HEK293 (cell line): ENCODE data around the gene CHST12.

Experiments
- CTCF ChIA-PET: fragments of 350-600 bp; formaldehyde crosslinking; extraction: SDS; loops from one replicate; lab custom pipeline; 2021; ENCODE audit warnings: antibody characterized with exemption; lab: Yijun Ruan, JAX
- POLR2A ChIA-PET: fragments of 300-600 bp; formaldehyde crosslinking; extraction: SDS; loops from one replicate; lab custom pipeline; 2020; ENCODE audit warnings: antibody characterized with exemption, inconsistent platforms; lab: Yijun Ruan, JAX
- H3K27ac ChIP-seq: fragments of 200-500 bp; sonication (Bioruptor generic); 2 replicates; pipeline ENCODE4 v1.5.1; 2014; ENCODE audit warnings: low read depth, low read length, control low read depth, inconsistent platforms; ENCODE audit errors: extremely low read depth
- H3K36me3 ChIP-seq, 2 experiments: fragments of 200-500 bp in 1 of 2; sonication (Bioruptor generic) in 1 of 2; 1 replicate in 1 of 2; 2 replicates in 1 of 2; pipeline ENCODE4 v1.5.1; 2014 to 2017; ENCODE audit warnings: inconsistent platforms in 2 of 2, low read length in 2 of 2; ENCODE audit not compliant: control insufficient read depth in 2 of 2, insufficient read depth in 1 of 2
- H3K4me1 ChIP-seq: fragments of 200-500 bp; sonication (Bioruptor generic); 2 replicates; pipeline ENCODE4 v1.5.1; 2014; ENCODE audit warnings: mild to moderate bottlenecking, low read length, inconsistent platforms; ENCODE audit not compliant: control insufficient read depth, insufficient read depth
- H3K4me3 ChIP-seq: 2 replicates; pipeline ENCODE4 v1.5.1; 2011; ENCODE audit warnings: low read depth, mild to moderate bottlenecking, control low read depth, low read length, moderate library complexity
- H3K9me3 ChIP-seq: fragments of 200-500 bp; sonication (Bioruptor generic); 2 replicates; pipeline ENCODE4 v1.5.1; 2014; ENCODE audit warnings: low read depth, low read length, inconsistent platforms; ENCODE audit not compliant: control insufficient read depth, insufficient read depth
- INSM2 ChIP-seq: fragments of 450-650 bp; formaldehyde crosslinking; IDR thresholded peaks from 2 replicates; pipeline ENCODE4 v1.5.1; 2016; ENCODE audit warnings: missing biosample characterization, missing genetic modification characterization
- ZBTB10 ChIP-seq: fragments of 450-650 bp; formaldehyde crosslinking; IDR thresholded peaks from 2 replicates; pipeline ENCODE4 v1.5.1; 2016; ENCODE audit warnings: missing biosample characterization, missing genetic modification characterization
- ZBTB17 ChIP-seq: fragments of 450-650 bp; formaldehyde crosslinking; IDR thresholded peaks from 2 replicates; pipeline ENCODE4 v1.5.1; 2016; ENCODE audit warnings: missing biosample characterization, missing genetic modification characterization
- ZBTB20 ChIP-seq: fragments of 450-650 bp; formaldehyde crosslinking; IDR thresholded peaks from 2 replicates; pipeline ENCODE4 v1.5.1; 2016; ENCODE audit warnings: missing biosample characterization, missing genetic modification characterization
- ZBTB21 ChIP-seq: fragments of 450-650 bp; formaldehyde crosslinking; IDR thresholded peaks from 2 replicates; pipeline ENCODE4 v1.5.1; 2017; ENCODE audit warnings: missing biosample characterization, missing genetic modification characterization
- ZBTB49 ChIP-seq: fragments of 450-650 bp; formaldehyde crosslinking; IDR thresholded peaks from 2 replicates; pipeline ENCODE4 v1.5.1; 2016; ENCODE audit warnings: missing biosample characterization, missing genetic modification characterization, low read depth
- ZBTB6 ChIP-seq: fragments of 450-650 bp; formaldehyde crosslinking; IDR thresholded peaks from 2 replicates; pipeline ENCODE4 v1.5.1; 2017; ENCODE audit warnings: missing biosample characterization, missing genetic modification characterization
- ZNF114 ChIP-seq: fragments of 450-650 bp; formaldehyde crosslinking; IDR thresholded peaks from 2 replicates; pipeline ENCODE4 v1.5.0; 2017; ENCODE audit warnings: missing biosample characterization, missing genetic modification characterization
- ZNF146 ChIP-seq: fragments of 450-650 bp; formaldehyde crosslinking; IDR thresholded peaks from 2 replicates; pipeline ENCODE4 v1.5.1; 2016; ENCODE audit warnings: missing biosample characterization, missing genetic modification characterization
- ZNF223 ChIP-seq: fragments of 450-650 bp; formaldehyde crosslinking; IDR thresholded peaks from 2 replicates; pipeline ENCODE4 v1.5.1; 2016; ENCODE audit warnings: missing biosample characterization, missing genetic modification characterization
- ZNF341 ChIP-seq: fragments of 450-650 bp; formaldehyde crosslinking; IDR thresholded peaks from 2 replicates; pipeline ENCODE4; 2016; ENCODE audit warnings: low read depth, missing biosample characterization, missing genetic modification characterization
- ZNF426 ChIP-seq: fragments of 450-650 bp; formaldehyde crosslinking; IDR thresholded peaks from 2 replicates; pipeline ENCODE4 v1.5.1; 2017; ENCODE audit warnings: missing biosample characterization, missing genetic modification characterization, mild to moderate bottlenecking, inconsistent platforms, moderate library complexity
- ZNF449 ChIP-seq: fragments of 450-650 bp; formaldehyde crosslinking; IDR thresholded peaks from 2 replicates; pipeline ENCODE4 v1.5.1; 2017; ENCODE audit warnings: missing biosample characterization, mild to moderate bottlenecking, missing genetic modification characterization, moderate library complexity
- ZNF558 ChIP-seq: fragments of 450-650 bp; formaldehyde crosslinking; IDR thresholded peaks from 2 replicates; pipeline ENCODE4 v1.5.1; 2016; ENCODE audit warnings: missing biosample characterization, missing genetic modification characterization
- ZNF658 ChIP-seq: fragments of 450-650 bp; formaldehyde crosslinking; IDR thresholded peaks from 2 replicates; pipeline ENCODE4; 2016; ENCODE audit warnings: missing biosample characterization, missing genetic modification characterization
- ZNF664 ChIP-seq: fragments of 450-650 bp; formaldehyde crosslinking; IDR thresholded peaks from 2 replicates; pipeline ENCODE4 v1.5.1; 2016; ENCODE audit warnings: missing biosample characterization, missing genetic modification characterization
- ZNF692 ChIP-seq: fragments of 450-650 bp; formaldehyde crosslinking; IDR thresholded peaks from 2 replicates; pipeline ENCODE4 v1.5.1; 2016; ENCODE audit warnings: missing biosample characterization, missing genetic modification characterization
- ZNF704 ChIP-seq: fragments of 450-650 bp; formaldehyde crosslinking; IDR thresholded peaks from 2 replicates; pipeline ENCODE4 v1.5.1; 2016; ENCODE audit warnings: missing biosample characterization, missing genetic modification characterization
- ZSCAN4 ChIP-seq: fragments of 450-650 bp; formaldehyde crosslinking; IDR thresholded peaks from 2 replicates; pipeline ENCODE4 v1.5.1; 2017; ENCODE audit warnings: missing biosample characterization, missing genetic modification characterization

The CHST12 gene

GRCh38 chr7:2466675-2467074, 63.3 kb downstream of the CHST12 start:
- ChIA-PET CTCF (interaction anchor here (3.5 to 8.0 kb wide), 2 partner anchors 9 to 14 kb away, joined by 31 to 106 read pairs; no protein-coding TSS in a partner anchor), POLR2A (no interaction called here)
- Histone ChIP-seq H3K4me3 (no peak overlapping the region), H3K9me3 (no peaks in the 10 kb centered on the region), H3K27ac (no peak overlapping the region), H3K36me3 (no peaks in the 10 kb centered on the region), H3K4me1 (no peaks in the 10 kb centered on the region)
- TF ChIP-seq ZNF664 (tag by site-specific recombination) (no peak), ZSCAN4 (no peak), ZNF426 (tag by site-specific recombination) (no peak), ZBTB17 (tag by site-specific recombination) (no peak), ZNF223 (tag by site-specific recombination) (no peak), ZNF146 (tag by site-specific recombination) (no peak), ZNF692 (tag by site-specific recombination) (no peak), ZNF341 (tag by site-specific recombination) (no peak), ZNF558 (tag by site-specific recombination) (no peak), ZBTB20 (tag by site-specific recombination) (no peak), ZBTB6 (no peak), ZNF658 (tag by site-specific recombination) (no peak)

GRCh38 chr7:2468227-2468626, 64.8 kb downstream of the CHST12 start:
- no peak overlapping the region for H3K4me3 ChIP-seq
- POLR2A ChIA-PET = interaction anchor here (1.3 kb wide), 1 partner anchor 16 kb away, joined by 4 read pairs; no protein-coding TSS in a partner anchor
- no peaks in the 10 kb centered on the region for H3K9me3 ChIP-seq
- no peaks in the 10 kb centered on the region for H3K4me1 ChIP-seq
- CTCF ChIA-PET = interaction anchor here (0.5 to 8.0 kb wide), 27 partner anchors 10 to 248 kb away, joined by 3 to 106 read pairs (median 4); no protein-coding TSS in a partner anchor
- no peaks in the 10 kb centered on the region for H3K36me3 ChIP-seq
- no peak overlapping the region for H3K27ac ChIP-seq
- no peak for TF ChIP-seq ZBTB21 (tag by site-specific recombination)
- no peak for TF ChIP-seq ZNF341 (tag by site-specific recombination)
- no peak for TF ChIP-seq ZNF114
- TF ChIP-seq ZBTB49 (tag by site-specific recombination) = no peak
- TF ChIP-seq ZBTB10 = no peak
- TF ChIP-seq ZNF449 (tag by site-specific recombination) = no peak
- TF ChIP-seq INSM2 (tag by site-specific recombination) = no peak
- TF ChIP-seq ZNF658 (tag by site-specific recombination) = no peak
- no peak for TF ChIP-seq ZNF704 (tag by site-specific recombination)
